Brain microvascular endothelial cell (primary cell): Measurements from ENCODE around the gene LRRC61.

Experiments used
- DNase-seq: peaks from one replicate; pipeline ENCODE4 v3.0.0-alpha.2; 2020
- H3K27ac ChIP-seq: fragments of 250-450 bp; sonication (Bioruptor Pico); 2 replicates; pipeline ENCODE4 v1.5.1; 2020; ENCODE audit warnings: mild to moderate bottlenecking, moderate library complexity
- H3K27me3 ChIP-seq: fragments of 250-450 bp; sonication (Bioruptor Pico); replicated peaks from 2 replicates; pipeline ENCODE4 v1.5.1; 2020; ENCODE audit warnings: mild to moderate bottlenecking
- H3K36me3 ChIP-seq: fragments of 250-450 bp; sonication (Bioruptor Pico); replicated peaks from 2 replicates; pipeline ENCODE4 v1.5.1; 2020; ENCODE audit warnings: mild to moderate bottlenecking
- H3K4me3 ChIP-seq: 2 replicates; pipeline ENCODE4 v1.5.1; 2011; ENCODE audit warnings: low read depth, mild to moderate bottlenecking, control low read depth, low read length, moderate library complexity
- in situ Hi-C: cut with HindIII; loops from 2 replicates; pipeline ENCODE4 v1.10.0; 2017; ENCODE audit warnings: low sequenced_read_pairs, low pct_ligation_motif_present
- TF ChIP-seq, protein P1 (sequence below): IDR thresholded peaks from 2 replicates; pipeline ENCODE4 v1.5.1; 2011; ENCODE audit warnings: low read depth, mild to moderate bottlenecking, moderate library complexity, low read length, control low read depth, inconsistent platforms; ENCODE audit errors: missing control alignments

LRRC61 gene

DNA sequence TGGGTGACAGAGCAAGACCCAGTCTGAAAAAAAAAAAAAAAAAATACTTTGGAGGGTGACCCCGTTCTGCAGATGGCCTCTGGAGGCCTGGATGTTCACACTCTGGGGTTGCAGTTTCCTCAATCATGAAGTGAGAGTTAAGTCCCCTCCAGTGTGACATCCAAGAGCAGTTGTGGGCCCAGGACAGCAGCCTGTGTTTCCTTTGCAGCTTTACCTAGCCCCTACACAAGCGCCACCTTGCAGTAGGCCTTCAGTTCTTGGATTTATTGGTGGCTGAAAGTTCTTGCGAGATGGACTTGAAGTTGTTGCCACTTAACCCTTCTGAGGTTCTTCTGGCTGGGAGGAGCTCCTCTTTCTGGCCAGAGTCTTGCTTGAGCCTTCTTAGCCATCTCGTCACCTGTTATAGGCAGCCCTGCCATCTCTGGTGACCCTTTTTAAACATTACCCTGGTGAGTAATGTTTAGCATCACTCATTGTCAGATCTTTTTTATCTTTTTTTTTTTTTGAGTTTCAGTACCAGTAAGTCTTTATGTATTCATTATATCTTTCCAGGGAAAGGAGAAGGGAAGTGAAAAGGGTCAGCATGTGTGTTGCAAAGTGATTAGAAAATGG lies 3.6 kb downstream of the LRRC61 start:
- Histone ChIP-seq H3K27ac (no peak overlapping the region), H3K27me3 (peaks cover 8% of the 10 kb centered on the region), H3K4me3 (no peak overlapping the region), H3K36me3 (no peaks in the 10 kb centered on the region)
- DNase-seq: no peak
- in situ Hi-C loops: no loop called here
- TF ChIP-seq, protein P1, sequence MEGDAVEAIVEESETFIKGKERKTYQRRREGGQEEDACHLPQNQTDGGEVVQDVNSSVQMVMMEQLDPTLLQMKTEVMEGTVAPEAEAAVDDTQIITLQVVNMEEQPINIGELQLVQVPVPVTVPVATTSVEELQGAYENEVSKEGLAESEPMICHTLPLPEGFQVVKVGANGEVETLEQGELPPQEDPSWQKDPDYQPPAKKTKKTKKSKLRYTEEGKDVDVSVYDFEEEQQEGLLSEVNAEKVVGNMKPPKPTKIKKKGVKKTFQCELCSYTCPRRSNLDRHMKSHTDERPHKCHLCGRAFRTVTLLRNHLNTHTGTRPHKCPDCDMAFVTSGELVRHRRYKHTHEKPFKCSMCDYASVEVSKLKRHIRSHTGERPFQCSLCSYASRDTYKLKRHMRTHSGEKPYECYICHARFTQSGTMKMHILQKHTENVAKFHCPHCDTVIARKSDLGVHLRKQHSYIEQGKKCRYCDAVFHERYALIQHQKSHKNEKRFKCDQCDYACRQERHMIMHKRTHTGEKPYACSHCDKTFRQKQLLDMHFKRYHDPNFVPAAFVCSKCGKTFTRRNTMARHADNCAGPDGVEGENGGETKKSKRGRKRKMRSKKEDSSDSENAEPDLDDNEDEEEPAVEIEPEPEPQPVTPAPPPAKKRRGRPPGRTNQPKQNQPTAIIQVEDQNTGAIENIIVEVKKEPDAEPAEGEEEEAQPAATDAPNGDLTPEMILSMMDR: no peak

DNA sequence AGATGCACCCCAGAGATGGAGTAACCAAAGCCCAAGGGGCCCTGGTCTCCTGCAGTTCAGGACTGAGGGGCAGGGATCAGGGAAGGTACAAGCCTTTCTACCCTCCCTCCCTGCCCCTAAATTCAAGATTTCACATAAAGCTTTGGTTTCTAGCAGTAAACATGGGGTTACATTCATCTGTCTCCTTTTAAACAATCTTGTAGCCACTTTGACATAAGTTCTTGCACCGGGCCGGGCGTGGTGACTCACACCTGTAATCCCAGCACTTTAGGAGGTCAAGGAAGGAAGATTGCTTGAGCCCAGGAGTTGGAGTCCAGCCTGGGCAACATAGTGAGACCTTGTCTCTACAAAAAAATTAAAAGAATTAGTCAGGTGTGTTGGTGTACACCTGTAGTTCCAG lies 4.2 kb downstream of the LRRC61 start:
- in situ Hi-C loops: no loop called here
- Histone ChIP-seq H3K36me3 (no peaks in the 10 kb centered on the region), H3K27ac (no peak overlapping the region), H3K4me3 (no peak overlapping the region), H3K27me3 (peaks cover 8% of the 10 kb centered on the region)
- no peak for DNase-seq
- TF ChIP-seq, protein P1: no peak

DNA sequence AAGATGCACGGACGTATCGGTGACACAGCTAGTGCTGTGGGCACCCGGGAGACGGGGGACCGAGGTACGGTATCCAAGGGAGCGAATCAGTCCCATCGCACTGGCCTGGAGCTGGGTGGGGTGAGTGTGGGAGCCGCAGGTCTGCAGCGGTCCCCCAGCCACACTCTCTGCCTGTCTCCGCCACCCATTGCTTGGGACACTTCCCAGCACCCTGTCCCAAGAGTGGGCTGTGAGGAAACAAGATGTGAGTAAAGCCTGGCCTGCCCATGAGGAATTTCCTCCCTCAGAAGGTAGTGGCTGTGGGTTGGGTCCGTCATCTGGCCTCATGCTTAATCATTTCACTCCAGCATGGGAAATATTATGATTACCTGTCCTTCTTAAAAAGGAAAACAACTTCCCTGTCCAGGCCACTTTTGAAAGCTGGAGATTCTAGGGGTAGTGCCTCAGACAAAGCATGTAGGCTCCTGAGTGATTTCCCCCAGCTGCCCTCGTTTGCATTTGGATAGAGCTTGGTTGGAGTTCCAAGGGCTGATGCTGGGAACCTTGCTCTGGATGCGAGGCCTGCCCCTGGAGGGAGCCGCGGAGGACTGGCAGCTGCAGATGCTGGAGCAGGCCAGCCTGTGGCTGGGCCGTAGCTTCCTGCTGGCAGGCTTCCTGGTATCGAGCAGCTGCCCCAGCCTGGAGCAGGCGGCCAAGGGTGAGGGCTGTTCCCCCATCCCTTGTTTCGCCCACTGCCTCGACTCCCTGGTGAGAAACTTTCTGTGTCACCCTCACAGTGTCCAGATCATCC lies 6.4 kb downstream of the LRRC61 start:
- Histone ChIP-seq H3K36me3 (no peaks in the 10 kb centered on the region), H3K4me3 (no peak overlapping the region), H3K27me3 (no peaks in the 10 kb centered on the region), H3K27ac (no peak overlapping the region)
- no peak for DNase-seq
- in situ Hi-C loops: no loop called here
- TF ChIP-seq, protein P1: no peak

DNA sequence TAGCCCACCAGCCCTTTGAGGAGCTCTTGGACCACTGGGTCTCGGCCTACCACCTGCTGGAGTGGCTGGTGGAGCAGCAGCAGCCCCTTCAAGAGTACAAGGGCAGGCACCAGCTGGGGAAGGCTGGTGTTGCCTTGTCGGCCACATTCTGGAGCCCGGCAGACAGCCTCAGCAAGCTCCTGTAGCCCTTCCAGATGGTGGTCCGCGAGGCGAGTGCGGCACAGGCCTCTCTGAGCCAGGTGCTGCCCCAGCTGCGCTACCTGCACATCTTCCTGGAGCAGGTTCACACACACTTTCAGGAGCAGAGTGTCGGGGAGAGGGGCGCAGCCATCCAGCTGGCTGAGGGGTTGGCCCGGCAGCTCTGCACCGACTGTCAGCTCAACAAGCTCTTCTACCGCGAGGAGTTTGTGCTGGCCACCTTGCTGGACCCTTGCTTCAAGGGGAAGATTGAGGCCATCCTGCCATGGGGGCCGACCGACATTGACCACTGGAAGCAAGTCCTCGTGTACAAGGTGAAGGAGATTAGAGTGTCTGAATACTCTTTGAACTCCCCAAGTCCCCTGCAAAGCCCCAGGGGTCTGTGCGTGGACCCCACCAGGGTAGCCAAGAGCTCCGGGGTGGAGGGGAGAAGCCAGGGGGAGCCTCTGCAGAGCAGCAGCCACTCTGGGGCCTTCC lies 7.2 kb downstream of the LRRC61 start:
- Histone ChIP-seq H3K27me3 (no peaks in the 10 kb centered on the region), H3K27ac (no peak overlapping the region), H3K4me3 (no peak overlapping the region), H3K36me3 (no peaks in the 10 kb centered on the region)
- in situ Hi-C loops: no loop called here
- TF ChIP-seq, protein P1: no peak
- DNase-seq: no peak

DNA sequence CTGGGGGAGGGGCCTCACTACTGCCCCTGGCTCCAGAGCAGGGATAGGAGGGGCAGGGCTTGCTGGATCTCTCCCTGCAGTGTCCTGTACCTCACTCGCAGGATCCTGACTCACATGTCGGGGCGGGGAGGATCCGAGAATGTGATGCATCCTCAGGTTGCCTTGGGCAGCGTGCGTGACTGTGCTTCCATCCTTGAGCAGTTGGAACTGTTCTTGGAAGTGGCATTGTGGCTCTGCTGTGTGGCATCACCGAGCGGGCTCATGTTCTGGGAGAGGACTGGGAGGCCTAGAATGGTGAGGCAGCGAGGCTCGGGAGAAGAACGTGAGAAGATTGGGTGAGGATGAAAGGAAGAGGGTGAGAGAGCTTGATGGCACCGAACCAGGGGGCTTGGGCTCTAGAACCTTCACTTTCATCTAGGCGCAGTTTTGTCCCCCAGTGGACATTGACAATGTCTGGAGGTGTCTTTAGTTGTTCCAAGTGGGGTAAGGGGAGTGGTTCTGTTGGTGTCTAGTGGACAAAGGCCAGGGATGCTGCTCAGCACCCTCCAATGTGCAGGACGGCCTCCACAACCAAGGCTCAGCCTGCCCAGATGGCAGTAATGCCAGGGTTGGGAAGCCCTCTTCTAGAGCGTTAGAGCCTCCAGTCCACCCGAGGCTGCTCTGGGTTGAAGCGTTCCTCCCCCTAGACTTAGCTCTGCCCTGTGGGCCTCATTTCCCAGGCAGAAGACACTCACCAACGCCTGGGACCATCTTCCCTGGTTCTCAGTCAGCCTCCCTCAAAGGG lies 9.9 kb downstream of the LRRC61 start:
- Histone ChIP-seq H3K27ac (no peak overlapping the region), H3K36me3 (no peaks in the 10 kb centered on the region), H3K27me3 (no peaks in the 10 kb centered on the region), H3K4me3 (no peak overlapping the region)
- in situ Hi-C loops: no loop called here
- DNase-seq: no peak
- TF ChIP-seq, protein P1: no peak
